Left ventricle myocardium inferior (tissue), 1 donor: ENCODE results near the gene BCAS3. TPM values are rescaled to one million over a fixed set of nuclear protein-coding genes. Genes with fewer than 3 reads are reported as not detected.

Experiments used
- DNase-seq: peaks from one replicate; pipeline ENCODE4 v3.0.0-alpha.2; 2020
- H3K27ac ChIP-seq: fragments of 200-600 bp; replicated peaks from 2 replicates; pipeline ENCODE4 v1.8.0; 2021
- H3K27me3 ChIP-seq: fragments of 200-600 bp; 2 replicates; pipeline ENCODE4 v1.8.0; 2021; ENCODE audit warnings: low read depth
- H3K36me3 ChIP-seq: fragments of 200-600 bp; 2 replicates; pipeline ENCODE4 v1.8.0; 2021
- H3K4me1 ChIP-seq: fragments of 200-600 bp; 2 replicates; pipeline ENCODE4 v1.8.0; 2021
- H3K4me3 ChIP-seq: fragments of 200-600 bp; 2 replicates; pipeline ENCODE4 v1.8.0; 2021; ENCODE audit warnings: mild to moderate bottlenecking, moderate library complexity
- H3K9me3 ChIP-seq: fragments of 200-600 bp; replicated peaks from 2 replicates; pipeline ENCODE4 v1.8.0; 2021
- CTCF ChIP-seq: fragments of 200-600 bp; IDR thresholded peaks from 2 replicates; pipeline ENCODE4 v1.8.0; 2021; ENCODE audit warnings: antibody characterized with exemption, mild to moderate bottlenecking, borderline replicate concordance
- intact Hi-C: fragments of 100-400 bp; cut with micrococcal nuclease; formaldehyde crosslinking; loops from one replicate; pipeline ENCODE4 v1.11.0; 2022
- total RNA-seq: library from RNA; stranded (reverse); fragmentation: NEBNext Ultra II Directional; extraction: Animal tissue kit (Norgen Biotek cat#: 25700); gene quantifications from one replicate; pipeline ENCODE4 v1.2.1, GENCODE V29; 2021
- donor health status: DM: no; HTN: yes; CAD: no; lungs with severe emphysema.

The BCAS3 gene
- total RNA-seq, 1 donor from 2014 or later, result 16.5 TPM

GRCh38 chr17:60743799-60744198 lies 66.1 kb downstream of the BCAS3 start:
- intact Hi-C loops, result no loop called here
- H3K4me3 ChIP-seq, result no peak overlapping the region
- TF ChIP-seq CTCF, result no peak
- no peaks in the 10 kb centered on the region for H3K4me1 ChIP-seq
- no peak for DNase-seq
- H3K36me3 ChIP-seq, result no peaks in the 10 kb centered on the region
- no peaks in the 10 kb centered on the region for H3K27me3 ChIP-seq
- H3K9me3 ChIP-seq, result no peaks in the 10 kb centered on the region
- H3K27ac ChIP-seq, result peak overlapping the region; percentile 14

- H3K27ac ChIP-seq, result peak overlapping the region; percentile 14
- intact Hi-C loops, result no loop called here
- DNase-seq, result no peak
- no peaks in the 10 kb centered on the region for H3K9me3 ChIP-seq
- no peak overlapping the region for H3K4me3 ChIP-seq
- no peaks in the 10 kb centered on the region for H3K4me1 ChIP-seq
- H3K36me3 ChIP-seq, result no peaks in the 10 kb centered on the region
- no peak for TF ChIP-seq CTCF
- no peaks in the 10 kb centered on the region for H3K27me3 ChIP-seq
Measured at GRCh38 chr17:60744355-60744966, 66.8 kb downstream of the BCAS3 start.

- H3K36me3 ChIP-seq, result no peaks in the 10 kb centered on the region
- TF ChIP-seq CTCF, result no peak
- DNase-seq, result no peak
- H3K4me3 ChIP-seq, result no peak overlapping the region
- no peaks in the 10 kb centered on the region for H3K27me3 ChIP-seq
- peaks cover 9% of the 10 kb centered on the region for H3K9me3 ChIP-seq
- intact Hi-C loops, result no loop called here
- no peaks in the 10 kb centered on the region for H3K4me1 ChIP-seq
- no peak overlapping the region for H3K27ac ChIP-seq
Measured at GRCh38 chr17:60745544-60745943, 67.9 kb downstream of the BCAS3 start.

GRCh38 chr17:60747069-60747808 lies 69.6 kb downstream of the BCAS3 start:
- Histone ChIP-seq H3K27me3 (no peaks in the 10 kb centered on the region), H3K36me3 (no peaks in the 10 kb centered on the region), H3K4me1 (no peaks in the 10 kb centered on the region), H3K9me3 (peaks cover 17% of the 10 kb centered on the region), H3K27ac (no peak overlapping the region), H3K4me3 (no peak overlapping the region)
- no peak for TF ChIP-seq CTCF
- intact Hi-C loops, result no loop called here
- DNase-seq, result no peak

- TF ChIP-seq CTCF, result no peak
- intact Hi-C loops, result no loop called here
- H3K9me3 ChIP-seq, result peaks cover 17% of the 10 kb centered on the region
- no peak for DNase-seq
- H3K27me3 ChIP-seq, result no peaks in the 10 kb centered on the region
- H3K4me3 ChIP-seq, result no peak overlapping the region
- H3K36me3 ChIP-seq, result no peaks in the 10 kb centered on the region
- H3K27ac ChIP-seq, result no peak overlapping the region
- no peaks in the 10 kb centered on the region for H3K4me1 ChIP-seq
Measured at GRCh38 chr17:60748204-60748603, 70.6 kb downstream of the BCAS3 start.
